ENCODE results near the gene RAPGEF6.

The RAPGEF6 gene

DNA sequence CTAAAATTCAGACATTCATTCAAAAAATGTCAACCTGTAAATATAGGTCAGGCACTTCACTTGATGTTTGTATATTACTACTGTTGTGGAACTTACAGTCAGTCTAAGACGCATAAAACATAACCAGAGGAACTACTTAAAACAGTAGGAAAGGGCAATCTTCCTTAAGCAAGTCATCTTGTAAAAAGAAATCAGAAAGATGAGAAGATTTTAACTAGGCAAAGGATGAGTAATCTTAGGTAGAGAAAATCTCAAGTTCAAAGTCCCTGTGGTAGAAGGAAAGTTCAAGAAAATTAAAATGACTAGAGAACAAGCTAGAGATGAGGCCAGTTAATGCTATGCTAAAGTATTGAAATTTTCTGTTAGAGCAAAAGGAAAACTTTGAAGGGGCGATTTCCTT is 152.4 kb downstream of the RAPGEF6 start:
- no peak for DNase-seq (ENCODE audit: low read depth, low spot score)
- no peak overlapping the region for H3K9ac ChIP-seq (ENCODE audit: insufficient read length)
- H3K9me3 ChIP-seq (ENCODE audit: low read depth, low read length) = no peaks in the 10 kb centered on the region
- TF ChIP-seq FOXP2 (optimal IDR thresholded peaks at IDR 0.05; ENCODE audit: control extremely low read depth, extremely low read length, insufficient read depth) = no peak
- TF ChIP-seq EZH2 (IDR thresholded peaks at IDR 0.05) = no peak
- no peak for TF ChIP-seq POLR2AphosphoS5 (IDR thresholded peaks at IDR 0.05; ENCODE audit: borderline replicate concordance, low read depth, low read length)
- H3K27ac ChIP-seq = no peak overlapping the region
- no peak overlapping the region for H3K4me3 ChIP-seq
- H3K36me3 ChIP-seq (ENCODE audit: insufficient read depth, low read length) = peaks cover 35% of the 10 kb centered on the region

DNA sequence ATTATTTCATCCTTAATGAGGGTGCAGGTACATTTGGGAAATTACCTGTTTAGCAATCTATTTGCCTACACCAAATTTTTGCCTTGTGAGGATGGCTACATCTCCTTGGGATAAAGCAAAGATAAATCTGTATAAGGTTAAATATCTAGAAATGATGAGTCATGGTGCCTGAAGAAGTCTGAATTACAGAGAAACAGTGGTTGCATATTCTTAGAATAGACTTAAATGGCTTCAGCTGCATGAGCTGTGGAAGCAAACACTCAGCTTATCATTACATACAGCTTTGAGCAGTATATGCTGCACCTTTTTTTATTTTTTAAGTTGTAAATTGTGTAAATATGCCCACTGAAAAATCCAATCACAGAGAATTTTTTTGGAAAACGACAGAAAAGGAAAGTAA is 153.5 kb downstream of the RAPGEF6 start:
- Histone ChIP-seq H3K9me3 (ENCODE audit: low read depth, low read length) (no peaks in the 10 kb centered on the region), H3K36me3 (ENCODE audit: insufficient read depth, low read length) (peaks cover 30% of the 10 kb centered on the region), H3K27ac (no peak overlapping the region), H3K4me3 (no peak overlapping the region), H3K9ac (ENCODE audit: insufficient read length) (no peak overlapping the region)
- TF ChIP-seq FOXP2 (optimal IDR thresholded peaks at IDR 0.05; ENCODE audit: control extremely low read depth, extremely low read length, insufficient read depth) (no peak), POLR2AphosphoS5 (IDR thresholded peaks at IDR 0.05; ENCODE audit: borderline replicate concordance, low read depth, low read length) (no peak), EZH2 (IDR thresholded peaks at IDR 0.05) (no peak)
- DNase-seq (ENCODE audit: low read depth, low spot score) = no peak

DNA sequence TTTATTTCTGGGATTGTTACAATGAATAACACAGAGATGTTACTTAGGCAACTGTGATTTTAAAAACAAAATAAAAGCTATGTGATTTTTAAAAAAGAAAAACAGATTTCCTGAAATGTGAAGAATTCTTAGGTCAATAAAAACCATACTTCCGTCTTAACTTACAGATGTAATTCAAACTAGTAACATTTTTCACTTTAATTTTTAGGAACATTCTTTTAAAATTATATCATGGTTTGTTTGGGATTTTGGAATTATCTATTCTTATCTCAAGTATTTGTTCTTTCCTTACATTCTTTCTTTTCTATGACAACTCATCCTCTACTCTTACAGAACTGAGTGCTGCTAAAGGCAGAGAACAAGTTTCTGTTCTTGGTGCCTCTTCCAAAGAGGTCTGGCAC is 159.5 kb downstream of the RAPGEF6 start:
- Histone ChIP-seq H3K9ac (ENCODE audit: insufficient read length) (no peak overlapping the region), H3K27ac (no peak overlapping the region), H3K9me3 (ENCODE audit: low read depth, low read length) (no peaks in the 10 kb centered on the region), H3K4me3 (no peak overlapping the region), H3K36me3 (ENCODE audit: insufficient read depth, low read length) (peaks cover 21% of the 10 kb centered on the region)
- no peak for TF ChIP-seq POLR2AphosphoS5 (IDR thresholded peaks at IDR 0.05; ENCODE audit: borderline replicate concordance, low read depth, low read length)
- TF ChIP-seq FOXP2 (optimal IDR thresholded peaks at IDR 0.05; ENCODE audit: control extremely low read depth, extremely low read length, insufficient read depth) = no peak
- TF ChIP-seq EZH2 (IDR thresholded peaks at IDR 0.05) = no peak
- DNase-seq (ENCODE audit: low read depth, low spot score) = no peak

DNA sequence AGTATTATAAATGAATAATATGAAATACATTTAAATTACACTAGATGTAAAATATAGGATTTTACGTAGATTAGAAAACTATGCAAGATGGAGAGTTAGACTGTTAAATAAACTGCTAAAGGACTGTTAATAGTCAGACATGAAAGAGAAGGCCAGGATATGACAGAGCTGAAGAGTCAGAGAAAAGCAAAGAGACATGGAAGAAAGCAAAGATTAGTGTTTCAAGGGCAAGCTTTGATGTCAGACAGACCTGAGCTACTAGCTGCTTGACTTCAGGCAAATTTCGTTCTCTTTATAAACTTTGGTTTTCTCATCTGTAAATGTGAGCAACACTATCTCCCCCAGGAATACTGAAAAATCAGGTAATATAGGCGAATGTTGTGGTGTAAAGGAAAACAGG is 161.3 kb downstream of the RAPGEF6 start:
- TF ChIP-seq EZH2 (IDR thresholded peaks at IDR 0.05) = no peak
- TF ChIP-seq POLR2AphosphoS5 (IDR thresholded peaks at IDR 0.05; ENCODE audit: borderline replicate concordance, low read depth, low read length) = no peak
- no peak for TF ChIP-seq FOXP2 (optimal IDR thresholded peaks at IDR 0.05; ENCODE audit: control extremely low read depth, extremely low read length, insufficient read depth)
- Histone ChIP-seq H3K9ac (ENCODE audit: insufficient read length) (no peak overlapping the region), H3K27ac (no peak overlapping the region), H3K36me3 (ENCODE audit: insufficient read depth, low read length) (peaks cover 22% of the 10 kb centered on the region), H3K4me3 (no peak overlapping the region), H3K9me3 (ENCODE audit: low read depth, low read length) (no peaks in the 10 kb centered on the region)
- DNase-seq (ENCODE audit: low read depth, low spot score) = no peak

DNA sequence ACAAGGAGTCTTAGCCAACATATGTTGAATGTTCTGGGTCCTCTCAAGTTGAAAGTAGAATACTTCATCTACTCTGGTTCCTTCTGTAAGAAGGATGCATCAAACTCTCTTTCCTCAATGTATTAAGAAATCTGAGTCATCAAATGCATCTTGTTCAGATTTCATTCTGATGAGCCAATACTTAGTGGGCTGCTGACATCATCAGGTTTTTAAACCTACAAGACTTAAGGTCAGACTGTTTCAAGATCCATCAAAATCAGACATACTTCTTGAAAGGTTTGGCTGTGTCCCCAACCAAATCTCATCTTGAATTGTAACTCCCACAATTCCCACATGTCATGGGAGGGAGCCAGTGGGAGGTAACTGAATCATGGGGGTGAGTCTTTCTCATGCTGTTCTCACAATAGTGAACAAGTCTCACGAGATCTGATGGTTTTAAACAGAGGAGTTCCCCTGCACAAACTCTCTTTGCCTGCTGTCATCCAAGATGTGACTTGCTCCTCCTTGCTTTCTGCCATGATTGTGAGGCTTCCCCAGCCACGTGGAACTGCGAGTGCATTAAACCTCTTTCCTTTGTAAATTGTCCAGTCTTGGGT is 168.8 kb downstream of the RAPGEF6 start:
- no peaks in the 10 kb centered on the region for H3K9me3 ChIP-seq (ENCODE audit: low read depth, low read length)
- no peak for DNase-seq (ENCODE audit: low read depth, low spot score)
- H3K27ac ChIP-seq = no peak overlapping the region
- no peak overlapping the region for H3K4me3 ChIP-seq
- peaks cover 25% of the 10 kb centered on the region for H3K36me3 ChIP-seq (ENCODE audit: insufficient read depth, low read length)
- no peak overlapping the region for H3K9ac ChIP-seq (ENCODE audit: insufficient read length)
- TF ChIP-seq FOXP2 (optimal IDR thresholded peaks at IDR 0.05; ENCODE audit: control extremely low read depth, extremely low read length, insufficient read depth) (no peak), EZH2 (IDR thresholded peaks at IDR 0.05) (no peak), POLR2AphosphoS5 (IDR thresholded peaks at IDR 0.05; ENCODE audit: borderline replicate concordance, low read depth, low read length) (no peak)

DNA sequence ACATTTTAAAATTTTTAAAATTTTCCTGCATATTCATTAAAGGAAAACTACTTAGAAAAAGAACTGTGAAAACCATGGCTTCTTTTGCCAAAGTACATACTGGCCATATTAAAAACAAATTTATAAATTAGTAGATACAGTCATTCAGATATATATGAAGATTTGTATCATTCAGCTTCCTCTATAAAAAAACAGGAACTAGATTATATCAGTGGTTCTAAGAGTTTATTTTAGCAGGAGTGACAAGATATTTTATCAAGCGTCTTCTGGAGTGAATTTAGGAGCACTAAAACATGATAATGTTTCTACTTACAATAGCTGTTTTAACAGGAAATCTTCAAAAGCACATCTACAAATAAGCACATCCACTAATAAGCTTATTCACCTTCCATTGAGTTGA is 171.4 kb downstream of the RAPGEF6 start:
- no peak for TF ChIP-seq FOXP2 (optimal IDR thresholded peaks at IDR 0.05; ENCODE audit: control extremely low read depth, extremely low read length, insufficient read depth)
- TF ChIP-seq EZH2 (IDR thresholded peaks at IDR 0.05) = no peak
- no peak for TF ChIP-seq POLR2AphosphoS5 (IDR thresholded peaks at IDR 0.05; ENCODE audit: borderline replicate concordance, low read depth, low read length)
- Histone ChIP-seq H3K9ac (ENCODE audit: insufficient read length) (no peak overlapping the region), H3K4me3 (no peak overlapping the region), H3K36me3 (ENCODE audit: insufficient read depth, low read length) (peaks cover 14% of the 10 kb centered on the region), H3K9me3 (ENCODE audit: low read depth, low read length) (no peaks in the 10 kb centered on the region), H3K27ac (no peak overlapping the region)
- DNase-seq (ENCODE audit: low read depth, low spot score) = no peak

GRCh38 chr5:131462454-131462853 is 172.6 kb downstream of the RAPGEF6 start:
- no peaks in the 10 kb centered on the region for H3K9me3 ChIP-seq (ENCODE audit: low read depth, low read length)
- H3K4me3 ChIP-seq = no peak overlapping the region
- H3K9ac ChIP-seq (ENCODE audit: insufficient read length) = no peak overlapping the region
- peaks cover 10% of the 10 kb centered on the region; the same call in 1 of the 2 replicates for H3K36me3 ChIP-seq (ENCODE audit: insufficient read depth, low read length)
- H3K27ac ChIP-seq = peak overlapping the region; percentile 6; the same call in 1 of the 2 replicates
- TF ChIP-seq EZH2 (IDR thresholded peaks at IDR 0.05) (no peak), POLR2AphosphoS5 (IDR thresholded peaks at IDR 0.05; ENCODE audit: borderline replicate concordance, low read depth, low read length) (no peak), FOXP2 (optimal IDR thresholded peaks at IDR 0.05; ENCODE audit: control extremely low read depth, extremely low read length, insufficient read depth) (no peak)
- peak; percentile 22 for DNase-seq (ENCODE audit: low read depth, low spot score)

DNA sequence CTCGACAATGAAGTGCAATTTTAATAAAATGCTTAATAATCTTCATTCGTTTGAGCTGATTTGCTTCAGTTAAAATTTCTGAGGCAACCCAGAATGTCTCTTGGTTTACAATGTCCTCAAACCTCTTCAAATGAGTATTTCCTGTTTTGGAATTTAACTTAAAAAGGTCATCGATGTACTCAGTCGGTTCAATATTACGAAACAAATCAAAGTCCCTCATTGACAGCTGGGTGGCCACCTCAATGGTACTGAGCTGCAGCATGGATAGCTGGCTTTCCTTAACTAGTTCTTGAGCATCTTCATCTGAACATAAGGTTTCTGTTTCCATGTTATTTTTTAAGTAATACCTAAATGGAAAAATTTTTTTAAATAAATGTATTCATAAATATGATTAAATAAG is 173.3 kb downstream of the RAPGEF6 start:
- TF ChIP-seq EZH2 (IDR thresholded peaks at IDR 0.05) (no peak), FOXP2 (optimal IDR thresholded peaks at IDR 0.05; ENCODE audit: control extremely low read depth, extremely low read length, insufficient read depth) (no peak), POLR2AphosphoS5 (IDR thresholded peaks at IDR 0.05; ENCODE audit: borderline replicate concordance, low read depth, low read length) (no peak)
- H3K36me3 ChIP-seq (ENCODE audit: insufficient read depth, low read length) = peaks cover 5% of the 10 kb centered on the region; the same call in 1 of the 2 replicates
- H3K4me3 ChIP-seq = no peak overlapping the region
- no peak overlapping the region for H3K9ac ChIP-seq (ENCODE audit: insufficient read length)
- no peak for DNase-seq (ENCODE audit: low read depth, low spot score)
- H3K27ac ChIP-seq = no peak overlapping the region; the same call in 1 of the 2 replicates
- no peaks in the 10 kb centered on the region for H3K9me3 ChIP-seq (ENCODE audit: low read depth, low read length)

Measured in SK-N-MC (cell line).